BLaER1 treated with 17β-estradiol and CSF1 and Interleukin-3, amounts not matched to agents 10 nM and 100 nM (cell line): Measurements from ENCODE around the gene RAB40A.

Source experiments
- H3K27ac ChIP-seq, 11 experiments: shearing (Covaris generic); formaldehyde crosslinking; 2 replicates each; pipeline ENCODE4 v1.8.1; 2022
- H3K27me3 ChIP-seq, 11 experiments: shearing (Covaris generic); formaldehyde crosslinking; 2 replicates each; pipeline ENCODE4 v1.8.1; 2022
- H3K36me3 ChIP-seq, 11 experiments: shearing (Covaris generic); formaldehyde crosslinking; 2 replicates each; pipeline ENCODE4 v1.8.1; 2022
- H3K4me1 ChIP-seq, 10 experiments: shearing (Covaris generic); formaldehyde crosslinking; 2 replicates each; pipeline ENCODE4 v1.8.1; 2022
- H3K4me2 ChIP-seq, 11 experiments: shearing (Covaris generic); formaldehyde crosslinking; 2 replicates each; pipeline ENCODE4 v1.8.1; 2022
- H3K4me3 ChIP-seq, 10 experiments: shearing (Covaris generic); formaldehyde crosslinking; 2 replicates each; pipeline ENCODE4 v1.8.1; 2022
- H3K9ac ChIP-seq, 11 experiments: shearing (Covaris generic); formaldehyde crosslinking; 2 replicates each; pipeline ENCODE4 v1.8.1; 2022
- H3K9me3 ChIP-seq, 11 experiments: shearing (Covaris generic); formaldehyde crosslinking; replicated peaks in 1 of 11; 2 replicates each; pipeline ENCODE4 v1.8.1; 2022
- H4K20me1 ChIP-seq, 11 experiments: shearing (Covaris generic); formaldehyde crosslinking; 2 replicates each; pipeline ENCODE4 v1.8.1; 2022
- Cebpa-rat ChIP-seq, 11 experiments: shearing (Covaris generic); IDR thresholded peaks; 2 replicates each; pipeline ENCODE4 v1.8.1; 2022

The RAB40A gene

GRCh38 chrX:103533511-103534216 is 14.4 kb upstream of the RAB40A start:
- H3K4me3 ChIP-seq = peak overlapping the region in 8 of 10 experiments; percentile 25 to 55 (median 48); a peak in 14 of 20 replicates
- peaks cover 0 to 12% (median under 1%) of the 10 kb centered on the region in 11 experiments; a peak in 16 of 22 replicates for H3K27me3 ChIP-seq
- H3K9me3 ChIP-seq = no peaks in the 10 kb centered on the region
- H3K9ac ChIP-seq = peak overlapping the region in 4 of 11 experiments; percentile 1 to 43 (median 20); a peak in 4 of 22 replicates
- H3K4me2 ChIP-seq = peak overlapping the region; percentile 39 to 68 (median 51); a peak in 18 of 22 replicates
- H3K4me1 ChIP-seq = no peaks in the 10 kb centered on the region
- H3K36me3 ChIP-seq = no peaks in the 10 kb centered on the region
- H4K20me1 ChIP-seq = no peaks in the 10 kb centered on the region
- H3K27ac ChIP-seq = no peak overlapping the region
- peak in 4 of 11 experiments; percentile 19 to 40 (median 32); a peak in 1 of 22 replicates for TF ChIP-seq Cebpa-rat (IDR thresholded peaks at IDR 0.05)

DNA sequence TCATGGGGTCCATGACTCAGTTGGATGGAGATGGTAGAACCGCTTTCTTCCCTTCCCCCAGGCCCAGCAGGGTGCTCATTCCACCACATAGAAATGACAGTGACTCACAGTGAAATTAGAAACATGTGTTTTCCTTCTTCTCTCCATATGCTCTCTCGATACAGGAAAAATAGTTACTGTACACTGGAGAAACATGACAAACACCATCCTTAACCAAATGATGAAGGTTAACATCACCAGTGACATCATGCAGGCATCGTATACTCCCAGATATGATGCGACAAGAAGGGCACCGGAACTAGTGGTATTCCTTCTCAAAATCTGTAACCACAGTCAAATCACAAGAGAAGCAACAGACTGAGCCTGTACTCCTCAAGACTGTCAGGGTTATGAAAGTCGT is 11.7 kb upstream of the RAB40A start:
- no peaks in the 10 kb centered on the region for H4K20me1 ChIP-seq
- H3K36me3 ChIP-seq = no peaks in the 10 kb centered on the region
- H3K4me2 ChIP-seq = no peak overlapping the region
- no peak overlapping the region for H3K27ac ChIP-seq
- peaks cover 11 to 30% (median 17%) of the 10 kb centered on the region in 11 experiments for H3K27me3 ChIP-seq
- no peak overlapping the region for H3K9ac ChIP-seq
- H3K9me3 ChIP-seq = no peaks in the 10 kb centered on the region
- H3K4me1 ChIP-seq = no peaks in the 10 kb centered on the region
- TF ChIP-seq Cebpa-rat (IDR thresholded peaks at IDR 0.05) = no peak
- H3K4me3 ChIP-seq = no peak overlapping the region

- H3K27me3 ChIP-seq = peaks cover 11 to 31% (median 17%) of the 10 kb centered on the region in 11 experiments
- no peaks in the 10 kb centered on the region for H3K4me1 ChIP-seq
- no peaks in the 10 kb centered on the region for H3K36me3 ChIP-seq
- H3K4me3 ChIP-seq = no peak overlapping the region
- TF ChIP-seq Cebpa-rat (IDR thresholded peaks at IDR 0.05) = no peak
- H3K27ac ChIP-seq = no peak overlapping the region
- no peaks in the 10 kb centered on the region for H3K9me3 ChIP-seq
- no peak overlapping the region for H3K9ac ChIP-seq
- no peak overlapping the region for H3K4me2 ChIP-seq
- no peaks in the 10 kb centered on the region for H4K20me1 ChIP-seq
These were observed 11.3 kb upstream of the RAB40A start for GRCh38 chrX:103530545-103530944.

- no peak overlapping the region for H3K27ac ChIP-seq
- no peak for TF ChIP-seq Cebpa-rat (IDR thresholded peaks at IDR 0.05)
- H4K20me1 ChIP-seq = no peaks in the 10 kb centered on the region
- no peaks in the 10 kb centered on the region for H3K36me3 ChIP-seq
- H3K9me3 ChIP-seq = no peaks in the 10 kb centered on the region
- no peaks in the 10 kb centered on the region for H3K4me1 ChIP-seq
- no peak overlapping the region for H3K4me3 ChIP-seq
- H3K9ac ChIP-seq = no peak overlapping the region
- H3K4me2 ChIP-seq = no peak overlapping the region
- H3K27me3 ChIP-seq = peaks cover 11 to 31% (median 17%) of the 10 kb centered on the region in 11 experiments
These were observed 10.3 kb upstream of the RAB40A start for GRCh38 chrX:103529550-103529949.

DNA sequence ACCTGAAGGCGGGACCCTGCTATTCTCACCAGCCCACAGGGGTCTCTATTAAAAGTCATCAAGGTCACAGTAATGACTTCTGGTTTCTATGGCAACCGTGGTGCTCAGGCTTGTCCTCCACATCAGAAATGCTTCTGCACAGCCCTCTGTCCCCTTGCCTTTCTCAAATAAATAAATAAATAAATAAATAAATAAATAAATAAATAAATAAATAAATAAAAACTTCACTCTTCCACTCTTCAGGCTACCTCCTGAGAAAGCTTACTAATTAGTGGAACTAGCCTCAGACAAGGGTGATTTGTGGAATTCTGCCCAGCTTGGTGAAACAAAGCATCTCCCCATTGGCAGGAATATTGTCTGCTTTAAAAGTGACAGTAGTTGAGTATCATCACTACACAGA is 5.5 kb upstream of the RAB40A start:
- Histone ChIP-seq H3K9me3 (no peaks in the 10 kb centered on the region), H3K4me3 (no peak overlapping the region), H3K9ac (no peak overlapping the region), H3K4me1 (no peaks in the 10 kb centered on the region), H3K4me2 (no peak overlapping the region), H3K36me3 (no peaks in the 10 kb centered on the region), H4K20me1 (no peaks in the 10 kb centered on the region), H3K27me3 (peaks cover 11 to 38% (median 19%) of the 10 kb centered on the region in 11 experiments), H3K27ac (no peak overlapping the region)
- TF ChIP-seq Cebpa-rat (IDR thresholded peaks at IDR 0.05) = no peak

DNA sequence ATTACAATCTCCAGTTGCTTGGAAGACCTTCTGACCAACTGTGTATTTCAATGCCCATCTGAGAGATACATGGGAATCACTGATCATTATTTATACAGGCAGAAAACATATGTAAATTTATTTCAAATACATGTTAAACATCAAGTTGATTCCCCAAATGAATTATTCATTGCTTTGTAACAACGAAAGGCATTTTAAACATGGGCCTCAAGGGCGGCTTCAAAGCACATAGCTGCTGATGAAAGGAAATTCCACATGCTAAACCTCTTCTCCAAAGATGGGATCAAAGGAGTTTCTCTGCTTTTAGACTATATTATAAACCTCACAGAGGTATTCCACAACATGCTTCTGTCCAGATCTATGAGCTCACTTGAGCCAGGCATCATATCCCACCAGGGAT is 4.3 kb upstream of the RAB40A start:
- H3K9me3 ChIP-seq = no peaks in the 10 kb centered on the region
- H3K4me2 ChIP-seq = no peak overlapping the region
- no peak overlapping the region for H3K27ac ChIP-seq
- no peaks in the 10 kb centered on the region for H4K20me1 ChIP-seq
- H3K4me1 ChIP-seq = no peaks in the 10 kb centered on the region
- no peak for TF ChIP-seq Cebpa-rat (IDR thresholded peaks at IDR 0.05)
- H3K27me3 ChIP-seq = peaks cover 8 to 32% (median 17%) of the 10 kb centered on the region in 11 experiments
- H3K36me3 ChIP-seq = no peaks in the 10 kb centered on the region
- H3K9ac ChIP-seq = no peak overlapping the region
- no peak overlapping the region for H3K4me3 ChIP-seq

DNA sequence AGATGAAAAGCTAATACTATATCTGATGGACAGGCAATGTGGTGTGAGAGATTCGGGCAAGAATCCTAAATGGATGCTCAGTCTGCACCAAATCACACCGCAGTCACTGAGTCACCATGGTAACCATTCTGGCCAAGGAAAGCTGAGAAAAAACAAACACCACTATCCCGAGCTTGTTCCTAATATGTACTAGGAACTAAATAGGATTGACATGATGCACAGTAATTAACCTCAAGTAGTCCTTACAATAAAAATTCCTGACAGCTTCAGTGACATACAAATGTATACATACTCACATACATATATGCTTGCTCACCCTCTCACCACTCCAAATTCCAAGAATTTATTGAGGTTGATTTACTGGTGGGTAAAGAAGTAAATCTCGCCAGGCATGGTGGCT is 1.1 kb upstream of the RAB40A start:
- no peaks in the 10 kb centered on the region for H4K20me1 ChIP-seq
- H3K36me3 ChIP-seq = no peaks in the 10 kb centered on the region
- H3K9ac ChIP-seq = no peak overlapping the region
- H3K4me1 ChIP-seq = peaks cover 0 to 5% (median 0%) of the 10 kb centered on the region in 10 experiments; a peak in 2 of 20 replicates
- TF ChIP-seq Cebpa-rat (IDR thresholded peaks at IDR 0.05) = no peak
- no peak overlapping the region for H3K27ac ChIP-seq
- H3K27me3 ChIP-seq = peaks cover 0 to 12% (median 3%) of the 10 kb centered on the region in 11 experiments; a peak in 7 of 22 replicates
- no peak overlapping the region for H3K4me2 ChIP-seq
- H3K9me3 ChIP-seq = no peaks in the 10 kb centered on the region
- no peak overlapping the region for H3K4me3 ChIP-seq

DNA sequence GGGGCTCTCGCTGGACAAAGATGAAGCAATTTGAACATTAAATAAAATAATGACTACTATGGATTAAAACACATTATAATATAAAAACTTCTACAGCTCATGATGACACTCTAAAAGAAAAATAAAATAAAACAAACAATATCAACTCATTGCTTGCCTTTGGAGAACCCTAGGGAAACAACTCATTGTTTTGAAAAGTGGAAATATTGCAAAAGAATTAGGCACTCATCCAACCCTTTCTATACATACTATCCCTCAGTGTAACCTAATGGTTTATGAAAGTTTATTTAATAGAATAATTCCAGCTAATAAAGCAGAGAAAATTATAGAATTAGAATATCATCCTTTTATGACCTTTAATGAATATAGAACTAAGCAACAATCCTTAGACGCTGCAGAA is 718 bp downstream of the RAB40A start:
- H3K4me2 ChIP-seq = no peak overlapping the region
- no peak overlapping the region for H3K27ac ChIP-seq
- no peaks in the 10 kb centered on the region for H3K36me3 ChIP-seq
- no peak overlapping the region for H3K4me3 ChIP-seq
- H3K9me3 ChIP-seq = no peaks in the 10 kb centered on the region
- H3K27me3 ChIP-seq = peaks cover 0 to 3% (median 0%) of the 10 kb centered on the region in 11 experiments; a peak in 3 of 22 replicates
- no peak for TF ChIP-seq Cebpa-rat (IDR thresholded peaks at IDR 0.05)
- H3K4me1 ChIP-seq = peaks cover 0 to 5% (median 0%) of the 10 kb centered on the region in 10 experiments; a peak in 2 of 20 replicates
- no peak overlapping the region for H3K9ac ChIP-seq
- H4K20me1 ChIP-seq = no peaks in the 10 kb centered on the region

- no peak overlapping the region for H3K9ac ChIP-seq
- H4K20me1 ChIP-seq = no peaks in the 10 kb centered on the region
- no peak overlapping the region for H3K4me3 ChIP-seq
- peak overlapping the region in 2 of 11 experiments; percentile 22 to 40; a peak in 1 of 22 replicates for H3K4me2 ChIP-seq
- TF ChIP-seq Cebpa-rat (IDR thresholded peaks at IDR 0.05) = no peak
- H3K36me3 ChIP-seq = no peaks in the 10 kb centered on the region
- peaks cover 0 to 5% (median 0%) of the 10 kb centered on the region in 10 experiments; a peak in 2 of 20 replicates for H3K4me1 ChIP-seq
- H3K9me3 ChIP-seq = no peaks in the 10 kb centered on the region
- H3K27ac ChIP-seq = no peak overlapping the region
- H3K27me3 ChIP-seq = peaks cover 0 to 3% (median 0%) of the 10 kb centered on the region in 11 experiments; a peak in 3 of 22 replicates
These were observed 2.0 kb downstream of the RAB40A start for GRCh38 chrX:103517246-103517645.
